Left kidney (tissue), 2 donors: ENCODE results near the gene TNS1. TPM values are rescaled to one million over a fixed set of nuclear protein-coding genes. Genes with fewer than 3 reads are reported as not detected.

Experiments
- DNase-seq: peaks from one replicate; pipeline ENCODE4 v3.0.0-alpha.2; 2013
- polyA plus RNA-seq: library from polyadenylated mRNA; unstranded; fragments of 120-200 nt; gene quantifications from one replicate; pipeline ENCODE4 v1.2.1, GENCODE V29; 2013; ENCODE audit not compliant: insufficient read length

The TNS1 gene
- polyA plus RNA-seq, 1 donor = 64.9 TPM

- no peak for DNase-seq
Observed at GRCh38 chr2:217980591-217980990, 22.2 kb downstream of the TNS1 start.

DNA sequence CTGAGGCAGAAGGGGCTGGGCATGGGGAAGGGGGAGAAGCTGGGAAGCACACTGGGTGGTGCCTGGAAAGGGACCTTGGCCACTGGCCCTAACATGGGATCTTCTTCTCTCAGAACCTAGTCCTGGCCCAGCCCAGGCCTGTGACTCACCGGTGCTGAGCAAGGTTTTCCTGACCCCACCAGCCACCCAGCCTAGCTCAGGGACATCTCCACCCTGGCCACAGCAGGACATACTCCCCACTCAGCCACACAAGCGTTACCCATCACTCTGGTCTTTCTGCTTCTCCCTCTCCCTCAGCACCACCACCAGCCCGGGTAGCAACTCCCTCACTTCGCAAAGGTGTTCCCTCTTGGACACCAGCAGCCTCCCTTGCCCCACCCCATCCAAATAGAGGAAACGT is 22.8 kb downstream of the TNS1 start:
- DNase-seq = no peak

- DNase-seq = peak; percentile 76
Observed at GRCh38 chr2:217979151-217979811, 23.5 kb downstream of the TNS1 start.

GRCh38 chr2:217978536-217979150 is 24.2 kb downstream of the TNS1 start:
- no peak for DNase-seq

DNA sequence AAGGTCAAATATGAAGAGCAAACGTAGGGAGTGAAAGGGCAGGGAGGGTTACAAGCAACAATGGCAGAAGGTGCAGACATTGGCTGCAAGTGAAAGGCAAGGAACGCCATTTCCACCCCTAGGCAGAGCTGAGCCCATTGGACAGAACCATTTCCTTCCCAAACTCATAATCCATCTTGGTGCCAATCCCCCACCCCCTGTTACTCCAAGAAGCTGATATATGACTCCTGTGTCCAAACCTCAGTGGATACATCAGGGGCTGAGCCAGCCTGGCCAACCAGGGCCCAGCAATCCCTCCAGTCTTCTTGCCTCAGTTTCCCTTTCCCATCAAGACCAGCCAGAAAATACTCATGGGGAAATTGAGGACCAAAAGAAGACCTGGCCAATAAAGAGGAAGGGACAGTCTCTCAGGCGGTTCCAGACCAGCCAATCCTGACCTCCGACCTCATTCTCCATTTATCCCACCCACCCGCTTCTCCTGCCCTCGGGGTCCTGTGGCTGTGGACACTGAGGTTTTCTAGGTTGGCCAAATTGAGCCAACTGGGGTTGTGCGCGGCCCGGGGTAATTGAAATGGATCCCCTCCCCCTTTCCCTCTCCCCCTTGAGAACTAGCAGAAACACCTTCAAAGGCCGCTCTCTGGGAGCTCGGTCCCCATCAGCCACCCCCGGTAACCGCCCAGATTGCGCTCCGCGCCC is 24.8 kb downstream of the TNS1 start:
- DNase-seq = no peak

- DNase-seq = no peak
Observed at GRCh38 chr2:217976301-217976700, 26.5 kb downstream of the TNS1 start.

- DNase-seq = no peak
Observed at GRCh38 chr2:217975626-217976025, 27.2 kb downstream of the TNS1 start.

DNA sequence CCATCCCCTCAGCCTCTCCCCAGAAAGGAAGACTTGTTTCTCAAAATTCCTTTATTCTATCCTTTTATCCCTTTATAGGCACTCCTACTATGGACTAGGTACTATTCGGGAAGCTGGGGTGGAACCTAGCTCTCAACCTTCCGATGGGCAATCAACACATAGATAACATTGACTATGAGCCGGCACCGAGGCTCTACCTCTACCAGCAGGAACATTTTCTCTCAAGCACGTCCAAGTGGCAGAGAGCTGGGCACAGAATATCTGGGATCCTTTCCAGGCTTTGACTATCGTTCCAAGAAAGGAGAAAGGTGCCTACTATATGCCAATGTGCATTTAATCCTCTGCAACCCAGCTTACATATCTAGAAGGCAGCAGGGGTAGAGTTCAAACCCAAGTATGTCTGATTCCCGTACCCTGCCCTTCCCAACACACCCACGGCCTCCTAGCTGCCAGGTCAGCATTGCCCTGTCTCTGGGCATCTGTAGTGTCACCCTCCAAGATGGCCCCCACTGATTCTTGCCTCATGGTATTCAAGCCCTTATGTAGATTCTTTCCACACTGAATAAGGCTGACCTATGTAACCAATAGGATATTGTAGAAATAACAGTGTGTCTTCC is 28.3 kb downstream of the TNS1 start:
- no peak for DNase-seq

DNA sequence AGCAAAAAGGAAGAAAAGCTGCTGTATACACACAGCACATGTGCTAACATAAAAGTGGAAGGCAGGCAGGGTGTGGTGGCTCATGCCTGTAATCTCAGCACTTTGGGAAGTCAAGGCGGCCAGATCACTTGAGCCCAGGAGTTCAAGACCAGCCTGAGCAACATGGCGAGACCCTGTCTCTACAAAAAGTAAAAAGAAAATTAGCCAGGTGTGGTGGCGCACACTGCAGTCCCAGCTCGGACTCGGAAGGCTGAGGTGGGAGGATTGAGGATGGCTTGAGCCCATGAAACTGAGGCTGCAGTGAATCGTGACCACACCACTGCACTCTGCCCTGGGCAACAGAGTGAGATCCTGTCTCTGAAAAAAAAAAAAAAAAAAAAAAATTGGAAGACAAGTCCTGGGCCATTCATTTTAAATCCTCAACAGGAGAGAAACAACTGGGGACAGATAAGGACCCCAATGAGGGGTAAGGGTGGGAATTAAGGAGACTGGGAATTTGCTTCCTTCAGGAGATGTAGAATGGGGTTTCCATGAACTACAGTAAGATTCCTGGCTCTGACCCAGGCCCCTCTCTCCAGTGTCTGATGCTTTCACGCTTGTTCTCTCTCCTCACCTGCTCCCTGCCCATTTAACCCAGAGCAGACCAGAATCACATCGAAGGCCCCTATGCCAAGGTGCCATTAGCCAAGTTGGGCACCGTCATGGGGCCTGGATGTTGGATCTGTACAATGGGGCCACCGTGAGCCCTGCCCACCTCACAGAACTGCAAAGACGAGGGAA is 29.6 kb downstream of the TNS1 start:
- DNase-seq = no peak

DNA sequence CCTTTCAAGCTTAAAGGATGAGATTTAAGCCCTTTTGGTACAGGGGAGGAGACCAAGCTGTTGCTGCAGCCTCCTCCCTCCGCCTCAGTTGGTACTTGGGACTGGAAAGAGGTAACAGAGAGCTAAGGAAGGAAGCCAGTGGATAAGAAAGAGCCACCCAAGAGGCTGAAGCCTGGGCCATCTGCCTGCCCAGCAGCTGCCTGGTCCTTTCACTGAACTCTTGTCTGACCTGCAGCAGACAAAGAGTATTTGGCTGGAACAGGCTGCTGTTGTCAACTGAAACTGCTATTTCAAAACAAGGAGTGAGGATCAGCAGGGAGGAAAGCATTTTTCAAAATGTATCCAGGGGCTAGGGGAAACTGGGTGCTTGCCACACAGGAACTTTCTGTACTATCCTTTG is 30.3 kb downstream of the TNS1 start:
- DNase-seq = no peak

DNA sequence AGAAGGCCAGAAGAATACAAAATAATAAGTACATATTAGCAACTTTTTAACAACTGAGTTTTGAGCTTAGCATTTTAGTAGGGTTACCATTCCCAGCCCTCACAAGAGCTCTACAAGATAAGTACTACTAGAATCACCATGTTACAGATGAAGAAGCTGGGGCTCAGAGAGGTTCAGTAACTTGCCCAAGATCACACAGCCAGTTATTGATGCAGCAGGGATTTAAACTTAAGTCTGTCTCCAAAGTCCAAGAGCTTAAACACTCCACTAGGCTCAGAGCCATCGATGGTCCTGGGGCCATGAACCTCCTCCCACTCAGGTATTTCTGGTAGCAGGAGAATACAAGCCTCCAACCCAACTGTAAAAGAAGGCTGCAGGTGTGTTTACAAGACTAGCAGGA is 30.8 kb downstream of the TNS1 start:
- no peak for DNase-seq

- DNase-seq = no peak
Observed at GRCh38 chr2:217971166-217971565, 31.6 kb downstream of the TNS1 start.

DNA sequence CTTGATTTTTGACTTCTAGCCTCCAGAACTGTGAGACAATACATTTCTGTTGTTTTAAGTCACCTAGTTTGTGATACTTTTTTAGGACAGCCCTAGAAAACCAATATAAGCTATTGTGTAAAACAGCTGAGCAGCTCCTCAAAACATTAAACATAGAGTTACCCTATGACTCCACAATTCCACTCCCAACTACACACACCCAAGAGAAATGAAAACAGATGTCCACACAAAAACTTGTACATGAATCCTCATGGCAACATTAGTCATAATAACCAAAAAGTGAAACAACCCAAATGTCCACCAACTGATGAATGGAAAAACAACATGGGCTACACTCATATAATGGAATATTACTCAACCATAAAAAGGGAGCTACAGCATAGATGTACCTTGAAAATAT is 32.6 kb downstream of the TNS1 start:
- DNase-seq = no peak

DNA sequence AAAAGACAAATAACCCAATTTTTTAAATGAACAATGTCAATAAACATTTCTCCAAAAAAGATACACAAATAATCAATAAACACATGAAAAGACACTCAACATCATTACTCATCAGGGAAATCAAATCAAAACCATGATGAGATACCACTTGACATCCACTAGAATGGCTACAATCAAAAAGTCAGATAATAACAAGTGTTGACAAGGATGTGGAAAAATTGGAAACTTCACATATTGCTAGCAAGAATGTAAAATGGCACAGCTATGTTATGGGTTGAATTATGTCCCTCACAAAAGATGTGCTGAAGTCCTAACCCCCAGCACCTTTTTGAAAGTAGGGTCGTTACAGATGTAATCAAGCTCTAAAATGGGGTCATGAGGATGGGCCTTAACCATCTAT is 33.2 kb downstream of the TNS1 start:
- no peak for DNase-seq

DNA sequence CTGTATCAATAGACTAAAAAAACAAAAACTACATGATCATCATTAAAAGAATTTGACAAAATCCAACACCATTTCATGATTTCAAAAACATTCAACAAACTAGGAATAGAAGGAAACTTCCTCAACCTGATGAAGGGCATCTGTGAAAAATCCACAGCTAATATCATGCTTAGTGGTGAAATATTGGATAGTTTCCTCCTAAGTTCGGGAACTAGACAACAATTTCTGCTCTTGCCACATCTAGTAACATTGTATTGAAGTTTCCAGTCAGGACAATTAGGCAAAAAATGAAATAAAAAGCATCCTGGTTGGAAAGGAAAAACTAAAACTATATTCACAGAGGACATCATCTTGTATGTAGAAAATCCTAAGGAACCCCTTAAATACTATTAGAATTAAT is 34.8 kb downstream of the TNS1 start:
- no peak for DNase-seq

GRCh38 chr2:217966423-217967070 is 36.2 kb downstream of the TNS1 start:
- DNase-seq = no peak

DNA sequence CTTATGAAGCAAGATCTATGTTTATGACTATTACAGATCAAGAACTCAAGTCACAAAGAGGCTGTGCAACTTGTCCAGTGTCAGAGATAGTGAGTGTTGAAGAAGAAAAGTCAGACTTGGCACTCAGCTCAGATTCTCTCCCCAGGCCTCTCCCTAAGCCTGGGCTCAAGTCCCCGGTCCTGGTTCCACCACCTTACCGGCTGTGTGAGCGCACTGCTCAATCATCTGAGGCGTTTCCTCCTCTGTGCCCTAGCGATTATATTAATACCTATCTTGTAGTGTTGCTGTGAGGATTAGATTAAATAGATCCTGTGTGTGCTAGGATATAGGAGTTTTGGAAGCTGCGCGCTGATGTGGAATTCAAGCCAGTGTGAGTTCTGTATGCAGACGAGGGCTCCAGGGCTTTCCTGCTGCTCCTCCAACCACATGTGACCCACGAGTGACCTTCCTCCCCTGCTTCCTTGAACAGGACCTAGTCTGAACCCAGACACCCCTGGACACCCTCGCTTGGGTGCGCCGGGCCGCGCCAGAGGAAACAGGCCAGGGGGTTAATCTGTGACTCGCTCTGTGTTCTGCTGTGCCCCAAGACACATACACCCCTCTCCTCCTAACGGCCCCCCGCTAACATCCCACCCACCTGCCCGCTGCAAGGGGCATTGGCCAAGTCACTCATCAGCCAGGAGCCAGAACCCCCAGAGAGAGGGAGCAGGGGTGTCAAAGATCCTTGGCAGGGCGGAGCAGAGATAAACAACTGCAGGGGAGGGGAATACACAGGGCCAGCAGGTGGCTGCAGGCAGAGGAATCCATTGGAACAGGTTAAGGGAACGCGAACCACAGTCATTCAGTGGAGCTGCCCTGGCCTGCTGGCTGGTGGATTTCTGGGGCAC is 38.3 kb downstream of the TNS1 start:
- DNase-seq = no peak

DNA sequence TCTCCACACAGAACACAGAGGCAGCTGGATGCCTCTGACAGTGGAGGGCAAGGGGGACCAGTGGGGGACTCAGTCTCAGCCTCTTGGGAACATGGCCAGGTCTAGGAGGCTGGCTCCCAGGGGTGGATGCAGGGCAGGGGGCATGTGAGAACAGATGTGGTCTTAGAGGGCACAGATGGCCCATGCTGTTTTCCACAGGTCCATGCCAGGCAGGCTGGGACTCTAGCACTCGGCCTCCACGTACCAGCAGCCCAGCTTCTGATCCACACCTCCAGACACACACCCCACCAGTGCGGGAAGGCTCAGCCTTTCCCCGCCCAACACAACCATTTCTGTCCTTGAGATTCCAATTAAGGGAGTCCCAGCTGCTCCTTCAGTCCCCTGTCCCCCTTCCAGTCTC is 42.4 kb downstream of the TNS1 start:
- no peak for DNase-seq

GRCh38 chr2:217959723-217960122 is 43.1 kb downstream of the TNS1 start:
- no peak for DNase-seq

DNA sequence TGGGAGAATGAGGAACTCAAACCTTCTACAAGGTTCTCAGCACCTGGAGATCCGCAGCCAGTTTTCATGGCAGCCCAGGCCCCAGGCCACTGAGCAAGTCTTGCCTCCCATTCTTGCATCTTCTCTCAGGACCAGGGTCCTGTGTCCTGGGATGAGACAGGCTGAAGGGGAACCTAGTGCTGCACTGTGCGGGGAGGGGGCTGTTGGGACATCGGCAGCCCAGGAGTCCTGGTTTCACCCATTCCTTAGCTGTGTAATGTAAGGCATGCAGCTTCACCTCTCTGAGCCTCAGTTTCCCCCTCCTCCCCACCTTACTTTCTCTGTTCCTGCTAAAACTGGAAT is 43.9 kb downstream of the TNS1 start:
- no peak for DNase-seq
